K562 (cell line): ENCODE measurements around the gene TMEM204. TPM values are rescaled to one million over a fixed set of nuclear protein-coding genes. Genes with fewer than 3 reads are reported as not detected.

ENCODE experiments used
- ATAC-seq: fragments of 200-7000 bp; cut with Tn5 transposase; 3 replicates; pipeline ENCODE4 v1.9.1; 2020; ENCODE audit warnings: moderate library complexity
- BruUV-seq: library from RNA; stranded (reverse); fragments of 400-500 nt; replicated peaks from 2 replicates; lab custom pipeline; 2021; lab: Mats Ljungman, UMichigan
- CTCF ChIA-PET: fragments of 300-600 bp; formaldehyde crosslinking; extraction: SDS; loops from one replicate; lab custom pipeline; 2021; ENCODE audit warnings: low intra/inter-chr PET ratio; lab: Yijun Ruan, JAX
- POLR2A ChIA-PET: fragments of 300-600, 350-650 bp; sonication (Branson Sonifier 250); formaldehyde crosslinking; extraction: SDS; loops from one replicate; lab custom pipeline; 2021; ENCODE audit warnings: antibody characterized with exemption, inconsistent platforms; lab: Yijun Ruan, JAX
- DNase-seq, 4 experiments: peaks; one replicate each; pipeline versions ENCODE4 v3.0.0 to v3.0.0-alpha.2; 2011 to 2018; ENCODE audit warnings: low spot score in 3 of 4, mixed read lengths in 3 of 4; ENCODE audit errors: extremely low read depth in 1 of 4
- FAIRE-seq: peaks from 2 replicates; lab custom pipeline; 2011; peaks lifted over from hg19 to GRCh38; lab: Jason Lieb, UNC
- H2AFZ ChIP-seq: 2 replicates; pipeline ENCODE4 v1.6.0; 2011; ENCODE audit warnings: low read depth, low read length, control low read depth, inconsistent platforms
- H3K27ac ChIP-seq: fragments of 200-600 bp; 3 replicates; pipeline ENCODE4 v1.8.0; 2011; ENCODE audit warnings: low read depth, mild to moderate bottlenecking, control low read depth, inconsistent platforms, low read length, moderate library complexity, mixed read lengths; ENCODE audit errors: extremely low read depth
- H3K27me3 ChIP-seq, 2 experiments: fragments of 300-600 bp in 1 of 2; 2 replicates in 1 of 2; 3 replicates in 1 of 2; pipeline versions ENCODE4 v1.6.0 to v1.8.0; 2011; ENCODE audit warnings: inconsistent platforms in 2 of 2, low read length in 2 of 2, mild to moderate bottlenecking in 1 of 2, mixed read lengths in 1 of 2, moderate library complexity in 1 of 2; ENCODE audit not compliant: control insufficient read depth in 2 of 2, insufficient read depth in 2 of 2
- H3K36me3 ChIP-seq: fragments of 300-600 bp; 3 replicates; pipeline ENCODE4 v1.8.0; 2011; ENCODE audit warnings: mild to moderate bottlenecking, low read length, inconsistent platforms; ENCODE audit not compliant: control insufficient read depth, insufficient read depth
- H3K4me1 ChIP-seq, 2 experiments: fragments of 200-600 bp in 1 of 2; replicated peaks in 1 of 2; 2 replicates in 1 of 2; 3 replicates in 1 of 2; pipeline versions ENCODE4 v1.5.1 to v1.8.0; 2011; ENCODE audit warnings: inconsistent platforms in 2 of 2, low read length in 2 of 2, mild to moderate bottlenecking in 1 of 2, mixed read lengths in 1 of 2, moderate library complexity in 1 of 2; ENCODE audit not compliant: control insufficient read depth in 2 of 2, insufficient read depth in 2 of 2
- H3K4me2 ChIP-seq: 2 replicates; pipeline ENCODE4 v1.6.1; 2011; ENCODE audit warnings: low read length, control low read depth, inconsistent platforms, mixed read lengths; ENCODE audit not compliant: insufficient read depth
- H3K4me3 ChIP-seq: fragments of 200-600 bp; sonication (generic), shearing (Covaris generic); 2 replicates; pipeline ENCODE4 v1.5.1; 2016; ENCODE audit warnings: control low read depth, inconsistent platforms
- H3K79me2 ChIP-seq: fragments of 200-600 bp; 3 replicates; pipeline ENCODE4 v1.8.0; 2011; ENCODE audit warnings: low read length, inconsistent platforms; ENCODE audit not compliant: control insufficient read depth, insufficient read depth
- H3K9ac ChIP-seq, 2 experiments: 2 replicates each; pipeline versions ENCODE4 v1.6.0 to v1.6.1; 2011; ENCODE audit warnings: low read depth in 2 of 2, low read length in 2 of 2, control low read depth in 1 of 2, inconsistent platforms in 1 of 2, mild to moderate bottlenecking in 1 of 2, mixed read lengths in 1 of 2; ENCODE audit not compliant: insufficient read depth in 1 of 2
- H3K9me1 ChIP-seq: one replicate; pipeline ENCODE4 v1.6.0; 2011; ENCODE audit warnings: inconsistent platforms, mild to moderate bottlenecking, low read length, moderate library complexity; ENCODE audit not compliant: control insufficient read depth, insufficient read depth
- H3K9me3 ChIP-seq: replicated peaks from 2 replicates; pipeline ENCODE4 v1.5.1; 2011; ENCODE audit warnings: low read depth, low read length, inconsistent platforms; ENCODE audit not compliant: control insufficient read depth, insufficient read depth
- H4K20me1 ChIP-seq: replicated peaks from 2 replicates; pipeline ENCODE4 v1.6.1; 2011; ENCODE audit warnings: low read length, inconsistent platforms, mixed read lengths; ENCODE audit not compliant: control insufficient read depth, insufficient read depth
- BACH1 ChIP-seq: fragments of 200-800 bp; sonication (Bioruptor generic); IDR thresholded peaks from 2 replicates; pipeline ENCODE4 v1.6.1; 2016; ENCODE audit warnings: missing genetic modification characterization, missing compliant biosample characterization
- WGBS: fragments of 100-300 bp; shearing (Covaris generic); methylation state at CpG from one replicate; pipeline ENCODE4 v1.1.6; 2016; ENCODE audit warnings: low coverage, mixed read lengths; ENCODE audit not compliant: insufficient coverage; ENCODE audit errors: missing lambda C conversion rate; 5-methylcytosine and 5-hydroxymethylcytosine counted together
- in situ Hi-C: fragments of 300-500 bp; cut with MboI; formaldehyde crosslinking; loops from 4 replicates; pipeline ENCODE4 v1.15.0; 2018; ENCODE audit warnings: inconsistent platforms, mixed read lengths
- intact Hi-C: fragments of 100-400 bp; cut with micrococcal nuclease; formaldehyde crosslinking; loops from 2 replicates; pipeline ENCODE4 v1.14.2; 2022
- polyA plus RNA-seq, 8 experiments: library from polyadenylated mRNA; depleted of rRNA in 4 of 8; stranded (reverse) in 5 of 8; unstranded in 3 of 8; fragments of >200 nt; fragmentation: Nextera tagmentation in 2 of 8; fragmentation: Illumina TruSeq in 1 of 8; extraction: Ambion mirVana in 2 of 8; extraction: Trizol in 1 of 8; gene quantifications; 2 replicates each; pipeline versions ENCODE4 v1.2.1 to v1.2.3, GENCODE V29; 2011 to 2014; ENCODE audit warnings: inconsistent platforms in 1 of 8, missing spikeins in 1 of 8
- total RNA-seq, 7 experiments: library from RNA; depleted of rRNA in 6 of 7; stranded (reverse); fragments of >200 nt in 6 of 7; fragmentation: Illumina TruSeq in 2 of 7; extraction: Trizol in 2 of 7; gene quantifications; 2 replicates each; pipeline versions ENCODE4 v1.2.1 to v1.2.3, GENCODE V29; 2011 to 2021; ENCODE audit warnings: low replicate concordance in 1 of 7
- TF ChIP-seq, protein P1 (sequence below): sonication (generic); formaldehyde crosslinking; IDR thresholded peaks from 2 replicates; pipeline ENCODE4 v1.8.0; 2023; ENCODE audit warnings: mild to moderate bottlenecking, missing genetic modification reagents
- TF ChIP-seq, protein P2 (sequence below): sonication (generic); formaldehyde crosslinking; IDR thresholded peaks from 2 replicates; pipeline ENCODE4 v1.8.1; 2023; ENCODE audit warnings: mild to moderate bottlenecking, missing genetic modification reagents

TMEM204 gene
- total and polyA plus RNA-seq, 9 of the 15 experiments (the other 6 are each of a cell fraction or from before 2014, with no cell fraction given): 0.04 to 0.18 TPM; not detected in 7

DNA sequence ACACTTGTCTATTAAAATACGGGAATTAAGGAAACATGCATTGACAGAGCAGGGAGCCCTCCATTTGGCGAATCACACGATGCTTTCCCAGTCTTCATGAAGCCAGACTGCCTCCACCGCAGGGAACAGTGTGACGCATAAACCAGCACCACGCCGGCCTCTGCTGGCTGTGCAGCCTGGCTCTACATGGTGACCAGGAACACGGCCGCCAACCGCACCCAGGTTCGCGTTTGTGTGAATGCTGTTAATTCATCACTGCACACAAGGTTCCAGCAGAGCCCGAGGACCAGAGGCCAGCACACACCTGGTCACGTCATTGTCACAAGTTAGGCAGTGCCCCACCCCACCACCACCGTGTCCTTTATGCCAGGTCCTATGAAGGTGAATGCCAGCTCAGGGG, 26.7 kb downstream of the TMEM204 start (continued):
- TF ChIP-seq, protein P1, sequence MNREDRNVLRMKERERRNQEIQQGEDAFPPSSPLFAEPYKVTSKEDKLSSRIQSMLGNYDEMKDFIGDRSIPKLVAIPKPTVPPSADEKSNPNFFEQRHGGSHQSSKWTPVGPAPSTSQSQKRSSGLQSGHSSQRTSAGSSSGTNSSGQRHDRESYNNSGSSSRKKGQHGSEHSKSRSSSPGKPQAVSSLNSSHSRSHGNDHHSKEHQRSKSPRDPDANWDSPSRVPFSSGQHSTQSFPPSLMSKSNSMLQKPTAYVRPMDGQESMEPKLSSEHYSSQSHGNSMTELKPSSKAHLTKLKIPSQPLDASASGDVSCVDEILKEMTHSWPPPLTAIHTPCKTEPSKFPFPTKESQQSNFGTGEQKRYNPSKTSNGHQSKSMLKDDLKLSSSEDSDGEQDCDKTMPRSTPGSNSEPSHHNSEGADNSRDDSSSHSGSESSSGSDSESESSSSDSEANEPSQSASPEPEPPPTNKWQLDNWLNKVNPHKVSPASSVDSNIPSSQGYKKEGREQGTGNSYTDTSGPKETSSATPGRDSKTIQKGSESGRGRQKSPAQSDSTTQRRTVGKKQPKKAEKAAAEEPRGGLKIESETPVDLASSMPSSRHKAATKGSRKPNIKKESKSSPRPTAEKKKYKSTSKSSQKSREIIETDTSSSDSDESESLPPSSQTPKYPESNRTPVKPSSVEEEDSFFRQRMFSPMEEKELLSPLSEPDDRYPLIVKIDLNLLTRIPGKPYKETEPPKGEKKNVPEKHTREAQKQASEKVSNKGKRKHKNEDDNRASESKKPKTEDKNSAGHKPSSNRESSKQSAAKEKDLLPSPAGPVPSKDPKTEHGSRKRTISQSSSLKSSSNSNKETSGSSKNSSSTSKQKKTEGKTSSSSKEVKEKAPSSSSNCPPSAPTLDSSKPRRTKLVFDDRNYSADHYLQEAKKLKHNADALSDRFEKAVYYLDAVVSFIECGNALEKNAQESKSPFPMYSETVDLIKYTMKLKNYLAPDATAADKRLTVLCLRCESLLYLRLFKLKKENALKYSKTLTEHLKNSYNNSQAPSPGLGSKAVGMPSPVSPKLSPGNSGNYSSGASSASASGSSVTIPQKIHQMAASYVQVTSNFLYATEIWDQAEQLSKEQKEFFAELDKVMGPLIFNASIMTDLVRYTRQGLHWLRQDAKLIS: no peak
- TF ChIP-seq, protein P2, sequence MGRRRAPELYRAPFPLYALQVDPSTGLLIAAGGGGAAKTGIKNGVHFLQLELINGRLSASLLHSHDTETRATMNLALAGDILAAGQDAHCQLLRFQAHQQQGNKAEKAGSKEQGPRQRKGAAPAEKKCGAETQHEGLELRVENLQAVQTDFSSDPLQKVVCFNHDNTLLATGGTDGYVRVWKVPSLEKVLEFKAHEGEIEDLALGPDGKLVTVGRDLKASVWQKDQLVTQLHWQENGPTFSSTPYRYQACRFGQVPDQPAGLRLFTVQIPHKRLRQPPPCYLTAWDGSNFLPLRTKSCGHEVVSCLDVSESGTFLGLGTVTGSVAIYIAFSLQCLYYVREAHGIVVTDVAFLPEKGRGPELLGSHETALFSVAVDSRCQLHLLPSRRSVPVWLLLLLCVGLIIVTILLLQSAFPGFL (CRISPR knock-in tag): no peak

DNA sequence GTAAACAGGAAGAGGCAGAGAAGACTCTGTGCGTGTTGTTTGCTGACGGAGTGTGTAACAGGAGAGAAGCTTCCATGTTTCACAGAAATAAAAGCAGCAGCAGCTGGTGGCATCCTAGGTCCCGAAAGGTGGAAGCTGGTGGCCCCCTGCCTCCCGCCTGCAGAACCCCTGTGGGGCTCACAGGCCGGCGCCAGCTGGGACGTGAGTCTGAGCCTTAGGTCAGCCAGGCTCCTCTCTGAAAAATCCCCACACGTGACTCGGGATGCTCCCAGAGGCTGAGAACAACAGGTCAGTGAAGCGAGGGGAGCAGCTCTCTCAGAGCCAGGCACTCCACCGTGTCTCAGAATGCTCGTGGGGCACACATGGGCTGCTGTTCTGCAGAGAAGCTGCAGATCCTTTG, 27.4 kb downstream of the TMEM204 start:
- CTCF ChIA-PET: no interaction called here

More for the DNA sequence above, 27.4 kb downstream of the TMEM204 start:
- Histone ChIP-seq H4K20me1 (no peaks in the 10 kb centered on the region), H3K27ac (no peak overlapping the region), H3K4me1 (peaks cover 0 to 8% of the 10 kb centered on the region in 2 experiments; a peak in 1 of 5 replicates), H3K4me3 (no peak overlapping the region), H3K27me3 (no peaks in the 10 kb centered on the region), H3K9ac (no peak overlapping the region), H3K9me3 (no peaks in the 10 kb centered on the region), H3K9me1 (no peaks in the 10 kb centered on the region), H3K79me2 (no peaks in the 10 kb centered on the region), H2AFZ (no peak overlapping the region), H3K36me3 (no peaks in the 10 kb centered on the region), H3K4me2 (no peak overlapping the region)
- no peak for ATAC-seq
- BruUV-seq: no TSS peak
- TF ChIP-seq BACH1: no peak
- FAIRE-seq: no peak
- WGBS: 55% methylated on average over 12 of the region's 12 CpGs
- intact Hi-C loops (no loop called here), in situ Hi-C loops (no loop called here)
- DNase-seq: no peak
- POLR2A ChIA-PET: interaction anchor here (1.2 kb wide), 1 partner anchor 11 kb away, joined by 3 read pairs; no protein-coding TSS in a partner anchor
